Stimulated activated CD4-positive, alpha-beta T cell treated with anti-CD3 and anti-CD28 coated beads, Interleukin-15, amount 100 ng/mL, for 24 hours (primary cell): Measurements from ENCODE around the gene UTP4.
"Not testable (repeated sequence)": the region's sequence is repeated elsewhere in the genome, so short reads cannot be mapped to it uniquely, and the experiment has no call there.

Experiments used
- DNase-seq: peaks from one replicate; pipeline ENCODE4 v3.0.0-alpha.2; 2020

UTP4 gene

DNA sequence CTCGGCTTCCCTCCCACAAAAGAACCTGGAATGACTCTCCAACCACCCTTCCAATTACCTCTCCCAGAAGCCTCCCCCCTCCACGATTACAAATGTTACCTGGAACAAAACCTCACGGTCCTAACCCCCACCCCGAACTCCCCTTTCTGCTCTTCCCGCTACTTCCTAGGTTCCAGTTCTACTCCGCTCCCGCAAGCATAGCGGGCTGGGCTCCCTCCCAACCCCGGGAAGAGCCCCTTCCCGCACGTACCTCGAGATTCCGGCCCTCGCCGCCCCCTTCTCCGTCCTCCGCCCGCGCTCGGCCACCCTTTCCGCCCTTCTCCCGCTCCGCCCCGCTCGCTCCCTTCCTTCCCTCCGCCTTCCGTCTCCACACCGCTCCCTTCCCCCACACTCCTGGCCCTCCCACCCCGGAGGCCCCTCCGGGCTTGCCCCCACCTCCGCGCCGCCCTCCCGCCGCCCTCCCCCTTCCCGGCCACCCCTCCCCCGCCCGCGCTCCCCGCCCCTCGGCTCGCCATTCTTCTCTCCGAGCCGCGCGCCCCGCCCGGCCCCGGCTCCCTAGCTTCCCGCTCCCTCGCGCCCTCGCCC is 518 bp upstream of the UTP4 start:
- DNase-seq: peak; percentile 91

DNA sequence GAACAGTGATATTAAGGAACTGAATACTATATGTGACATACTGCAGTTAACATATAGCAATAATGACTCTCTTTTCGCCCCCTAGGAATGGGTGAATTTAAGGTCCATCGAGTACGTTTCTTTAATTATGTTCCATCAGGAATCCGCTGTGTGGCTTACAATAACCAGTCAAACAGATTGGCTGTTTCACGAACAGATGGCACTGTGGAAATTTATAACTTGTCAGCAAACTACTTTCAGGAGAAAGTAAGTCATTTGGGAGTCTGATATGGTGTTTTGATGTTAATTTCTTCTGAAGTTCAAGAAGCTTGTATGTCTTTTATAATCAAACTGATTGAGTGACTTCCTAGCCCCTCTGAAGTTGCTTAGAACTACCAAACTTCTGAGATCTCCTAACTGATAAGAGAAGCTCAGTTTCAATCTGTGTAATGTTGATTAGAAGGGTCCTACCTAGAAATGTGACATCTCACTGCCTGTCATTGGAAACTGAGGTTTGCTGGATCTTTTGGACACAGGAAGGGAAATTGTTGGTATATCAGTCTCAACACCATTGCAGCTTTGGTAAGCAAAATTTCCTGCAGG is 1.0 kb downstream of the UTP4 start:
- no peak for DNase-seq

DNA sequence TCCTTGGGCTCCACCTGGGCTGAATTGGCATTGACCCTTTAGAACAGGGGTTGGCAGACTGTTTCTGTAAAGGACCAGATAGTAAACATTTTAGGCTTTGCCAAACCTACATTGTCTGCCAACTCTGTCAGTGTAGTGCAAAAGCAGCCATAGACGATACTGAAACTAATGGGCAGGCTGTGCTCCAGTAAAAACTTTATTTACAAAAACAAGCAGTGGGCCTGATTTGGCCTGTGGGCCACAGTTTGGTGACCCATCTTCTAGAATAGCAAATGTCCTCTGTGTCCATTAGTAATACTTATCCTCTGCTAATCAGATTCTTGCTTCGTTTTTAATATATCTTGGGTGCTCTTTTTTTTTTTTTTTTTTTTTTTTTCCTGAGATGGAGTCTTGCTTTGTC is 6.2 kb downstream of the UTP4 start:
- no peak for DNase-seq

DNA sequence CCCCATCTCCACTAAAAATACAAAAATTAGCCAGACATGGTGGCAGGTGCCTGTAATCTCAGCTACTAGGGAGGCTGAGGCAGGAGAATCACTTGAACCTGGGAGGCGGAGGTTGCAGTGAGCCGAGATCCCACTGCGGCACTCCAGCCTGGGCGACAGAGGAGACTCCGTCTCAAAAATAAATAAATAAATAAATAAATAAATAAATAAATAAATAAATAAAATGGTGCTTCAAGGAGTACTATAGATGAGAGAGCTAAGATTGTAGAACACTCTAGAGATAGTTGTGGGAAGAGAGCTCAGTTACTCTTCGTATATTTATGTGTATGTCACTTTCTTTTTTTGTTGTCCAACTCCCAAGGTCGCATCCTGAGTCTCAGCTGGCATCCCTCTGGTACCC is 7.0 kb downstream of the UTP4 start:
- DNase-seq: not testable (repeated sequence)

DNA sequence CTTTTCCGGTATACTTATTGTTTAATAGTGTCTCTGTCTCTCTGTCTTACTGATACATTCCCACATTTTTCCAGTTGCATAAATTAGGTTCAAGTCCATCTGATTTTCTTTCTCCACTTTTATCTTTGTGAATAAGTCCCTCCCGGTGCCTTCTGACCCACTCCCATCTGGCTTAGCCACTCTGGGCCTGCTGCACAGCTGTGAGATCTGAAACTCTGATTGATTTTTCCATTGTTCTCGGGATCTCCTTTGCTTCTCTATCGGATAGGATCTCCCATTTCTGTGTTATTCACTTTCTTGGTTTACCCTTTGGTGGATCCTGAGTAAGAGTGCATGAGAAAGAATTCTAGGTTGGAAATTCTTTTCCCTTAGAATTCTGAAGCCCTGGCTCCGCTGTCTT is 8.6 kb downstream of the UTP4 start:
- no peak for DNase-seq

DNA sequence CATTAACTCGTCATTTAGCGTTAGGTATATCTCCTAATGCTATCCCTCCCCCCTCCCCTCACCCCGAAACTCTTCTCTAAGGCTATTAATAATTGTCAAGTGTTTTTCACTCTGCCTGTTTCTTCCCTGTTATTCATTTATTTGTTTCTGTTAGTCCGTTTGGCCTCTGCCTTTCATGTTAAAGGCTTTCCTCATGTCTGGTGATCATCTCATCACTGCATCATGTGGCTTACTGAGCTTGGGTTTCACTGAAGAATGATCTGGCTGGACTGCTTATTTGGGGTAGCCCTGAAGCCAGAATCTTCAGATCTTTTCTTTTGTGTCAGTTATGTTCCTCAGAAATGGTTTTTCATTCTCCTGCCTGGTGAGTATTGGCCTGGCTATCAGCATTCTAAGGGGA is 9.5 kb downstream of the UTP4 start:
- no peak for DNase-seq

DNA sequence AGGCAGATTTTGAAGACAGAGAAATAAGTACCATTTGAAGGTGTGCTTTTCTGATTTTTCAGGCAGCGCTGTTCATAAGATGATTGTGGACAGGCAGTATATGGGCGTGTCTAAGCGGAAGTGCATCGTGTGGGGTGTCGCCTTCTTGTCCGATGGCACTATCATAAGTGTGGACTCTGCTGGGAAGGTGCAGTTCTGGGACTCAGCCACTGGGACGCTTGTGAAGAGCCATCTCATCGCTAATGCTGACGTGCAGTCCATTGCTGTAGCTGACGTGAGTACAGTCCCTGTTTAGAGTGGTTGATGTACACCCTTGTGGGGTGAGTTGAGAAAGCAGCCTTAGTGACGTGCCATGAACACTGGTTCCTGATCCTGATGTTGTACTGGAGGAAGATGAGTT is 10.7 kb downstream of the UTP4 start:
- no peak for DNase-seq

DNA sequence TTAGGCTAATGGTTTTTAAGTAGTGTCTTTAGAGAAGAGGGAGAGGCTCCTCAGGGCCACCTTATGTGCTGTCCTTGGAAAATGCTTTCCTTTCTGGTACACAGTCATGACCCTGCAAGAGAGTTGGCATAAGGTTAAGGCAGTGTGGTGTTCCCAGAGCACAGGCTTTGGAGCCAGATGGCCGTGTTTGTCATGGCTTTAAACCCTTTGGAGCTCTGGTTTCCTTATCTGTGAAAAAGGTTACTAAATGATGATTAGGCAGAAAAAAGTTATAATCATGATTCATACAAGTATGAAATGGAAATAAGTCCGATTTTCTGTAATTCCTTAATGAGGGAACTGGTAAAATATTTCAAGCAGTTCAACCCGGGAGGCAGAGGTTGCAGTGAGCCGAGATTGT is 13.2 kb downstream of the UTP4 start:
- DNase-seq: no peak

DNA sequence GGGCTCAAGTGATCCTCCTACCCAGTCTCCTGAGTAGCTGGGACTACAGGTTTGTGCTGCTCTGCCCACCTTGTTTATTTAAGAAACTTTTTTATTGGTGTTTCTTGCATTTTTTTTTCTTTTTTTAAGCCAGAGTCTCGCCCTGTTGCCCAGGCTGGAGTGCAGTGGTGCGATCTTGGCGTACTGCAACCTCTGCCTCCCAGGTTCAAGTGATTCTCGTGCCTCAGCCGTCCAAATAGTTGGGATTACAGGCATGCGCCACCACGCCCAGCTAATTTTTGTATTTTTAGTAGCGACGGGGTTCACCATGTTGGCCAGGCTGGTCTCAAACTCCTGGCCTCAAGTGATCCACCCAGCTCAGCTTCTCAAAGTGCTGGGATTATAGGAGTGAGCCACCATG is 17.2 kb downstream of the UTP4 start:
- DNase-seq: not testable (repeated sequence)

DNA sequence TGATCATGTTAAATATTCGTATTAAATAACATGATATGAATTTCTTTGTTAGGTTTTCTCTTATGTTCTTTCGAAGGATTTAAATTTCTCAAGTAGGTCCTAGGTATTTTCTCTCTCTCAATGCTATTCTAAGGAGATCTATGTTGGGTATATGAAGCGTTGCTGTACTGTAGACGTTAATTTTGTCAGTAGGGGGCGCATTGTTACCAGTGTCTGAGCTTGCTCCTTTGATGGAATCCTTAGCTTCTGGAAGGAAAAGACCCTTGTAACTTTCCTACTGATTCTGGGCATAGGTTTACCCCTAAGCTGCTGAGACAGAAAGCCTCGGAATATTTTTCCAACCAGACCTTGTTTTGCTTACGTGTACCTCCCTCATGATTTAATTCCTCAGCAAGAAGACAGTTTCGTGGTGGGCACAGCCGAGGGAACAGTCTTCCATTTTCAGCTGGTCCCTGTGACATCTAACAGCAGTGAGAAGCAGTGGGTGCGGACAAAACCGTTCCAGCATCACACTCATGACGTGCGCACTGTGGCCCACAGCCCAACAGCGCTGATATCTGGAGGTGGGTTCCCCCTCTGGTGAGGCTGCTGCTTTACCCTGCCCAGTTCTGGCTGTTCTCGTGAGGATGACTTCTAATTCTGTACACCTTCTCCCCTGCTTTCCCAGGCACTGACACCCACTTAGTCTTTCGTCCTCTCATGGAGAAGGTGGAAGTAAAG is 17.9 kb downstream of the UTP4 start:
- DNase-seq: peak; percentile 45

DNA sequence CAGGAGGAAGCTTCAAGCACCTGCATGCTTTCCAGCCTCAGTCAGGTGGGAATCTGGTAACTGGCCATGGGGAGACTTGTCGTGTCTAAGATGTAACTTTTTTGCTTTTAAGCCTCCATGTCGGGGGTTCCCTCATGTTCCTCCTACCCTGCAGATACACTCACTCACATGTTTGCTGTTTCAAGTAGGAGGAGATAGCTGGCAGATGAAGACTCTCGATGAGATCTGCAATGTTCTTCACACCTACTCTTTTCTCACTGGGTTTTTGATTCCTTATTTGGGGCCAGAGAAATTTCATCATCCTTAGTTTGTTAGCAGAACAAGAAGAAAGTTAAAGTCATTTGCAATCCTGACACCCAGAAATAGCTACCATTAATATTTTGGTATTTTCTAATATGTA is 24.7 kb downstream of the UTP4 start:
- no peak for DNase-seq

DNA sequence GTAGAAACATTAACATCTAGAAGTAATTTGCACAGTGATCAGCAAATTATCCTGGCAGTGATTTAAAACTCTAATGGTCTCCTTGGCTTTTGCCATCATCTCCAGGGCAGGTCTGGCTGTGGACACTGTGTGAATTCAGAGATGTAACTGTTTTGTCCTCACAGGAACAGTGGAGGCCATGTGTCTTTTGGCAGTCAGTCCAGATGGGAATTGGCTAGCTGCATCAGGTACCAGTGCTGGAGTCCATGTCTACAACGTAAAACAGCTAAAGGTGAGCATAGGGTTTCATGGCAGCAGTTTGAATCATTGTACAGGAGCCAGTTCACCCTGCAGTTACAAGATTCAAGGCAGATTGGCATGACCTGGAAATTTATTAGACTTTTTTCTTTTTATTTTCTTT is 27.7 kb downstream of the UTP4 start:
- DNase-seq: no peak

DNA sequence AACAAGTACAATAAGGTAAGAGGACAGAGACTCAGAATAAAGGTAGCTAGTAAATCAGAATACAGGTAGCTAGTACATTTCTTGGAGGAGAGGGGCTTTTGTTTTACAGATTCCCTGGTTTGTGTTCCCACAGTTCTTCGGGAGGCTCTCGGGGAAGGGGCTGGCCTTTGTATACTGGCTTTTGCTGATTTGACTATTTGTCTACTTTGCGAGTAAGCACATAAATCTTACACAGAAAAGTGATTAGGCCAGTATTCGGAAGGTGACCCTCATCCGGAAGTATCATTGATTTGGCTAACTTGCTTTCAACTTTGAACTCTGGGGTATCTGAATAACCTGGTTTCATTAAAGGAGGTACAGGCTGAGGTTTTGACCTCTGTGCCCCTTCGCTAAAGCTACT is 33.1 kb downstream of the UTP4 start:
- no peak for DNase-seq

DNA sequence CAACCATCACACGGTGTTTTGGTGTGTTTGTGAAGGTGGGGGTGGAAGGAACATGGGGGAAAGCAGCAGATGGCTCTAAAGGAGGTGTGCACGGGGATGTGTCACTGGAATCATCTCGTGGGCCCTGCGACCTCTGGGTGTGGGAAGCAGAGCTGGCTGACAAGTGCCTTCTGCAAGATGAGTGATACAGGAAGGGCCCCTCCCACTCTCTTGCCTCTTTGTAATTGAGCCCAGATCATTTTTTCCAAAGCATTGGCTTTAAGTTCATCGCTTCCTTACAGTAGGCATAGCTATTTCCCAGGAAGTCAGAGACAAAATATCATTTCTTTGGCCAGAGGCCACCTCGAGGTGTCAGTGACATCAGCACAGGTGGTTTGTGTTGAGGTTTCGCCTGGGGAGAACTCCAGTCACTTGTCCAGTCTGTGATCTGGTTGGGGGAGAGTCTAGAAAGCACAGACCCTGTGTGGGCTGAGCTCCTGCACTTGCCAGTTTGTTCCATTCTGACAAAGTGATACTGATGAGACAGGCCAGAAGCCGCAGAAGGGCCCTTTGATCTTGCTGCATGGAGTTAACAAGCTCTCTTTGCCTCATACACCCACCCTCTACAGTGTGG is 33.9 kb downstream of the UTP4 start:
- DNase-seq: peak; percentile 87

DNA sequence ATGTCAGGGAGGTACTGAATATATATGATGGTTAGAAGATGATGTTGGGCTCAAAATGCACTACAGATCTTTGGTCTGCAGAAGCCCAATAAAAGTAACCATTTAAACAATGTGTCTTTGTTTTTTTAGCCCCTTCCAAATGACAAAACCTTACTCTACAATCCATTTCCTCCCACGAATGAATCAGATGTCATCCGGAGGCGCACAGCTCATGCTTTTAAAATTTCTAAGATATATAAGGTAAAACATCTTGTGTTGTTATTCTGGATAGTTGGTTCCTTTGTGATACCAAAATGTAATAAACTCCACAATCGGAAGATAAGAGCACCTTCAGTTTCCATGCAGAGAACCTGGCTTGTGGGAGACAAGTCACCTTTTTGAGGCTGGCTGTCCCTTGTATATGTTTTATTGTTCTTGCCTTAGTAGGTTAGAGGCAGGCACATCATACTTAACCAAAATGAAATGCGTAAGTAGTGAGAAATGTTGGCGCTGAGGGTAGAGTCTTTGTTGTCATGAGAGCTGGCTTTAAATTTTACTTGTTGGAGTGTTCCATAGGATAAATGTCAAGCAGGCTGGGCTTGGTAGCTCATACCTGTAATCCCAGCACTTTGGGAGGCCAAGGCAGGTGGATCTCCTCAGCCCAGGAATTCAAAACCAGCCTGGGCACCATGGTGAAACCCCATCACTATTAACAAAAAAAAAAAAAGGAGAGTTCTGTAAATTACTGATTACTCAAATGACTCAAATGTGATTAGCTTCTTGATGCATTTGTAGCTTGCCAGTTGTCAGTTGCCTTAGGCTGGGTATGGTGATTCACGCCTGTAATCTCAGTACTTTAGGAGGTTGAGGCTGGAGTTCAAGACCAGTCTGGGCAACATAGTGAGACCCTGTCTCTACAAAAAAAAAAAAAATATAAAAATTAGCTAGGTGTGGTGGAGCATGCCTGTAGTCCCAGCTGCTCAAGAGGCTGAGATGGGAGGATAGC is 34.8 kb downstream of the UTP4 start:
- DNase-seq: no peak

DNA sequence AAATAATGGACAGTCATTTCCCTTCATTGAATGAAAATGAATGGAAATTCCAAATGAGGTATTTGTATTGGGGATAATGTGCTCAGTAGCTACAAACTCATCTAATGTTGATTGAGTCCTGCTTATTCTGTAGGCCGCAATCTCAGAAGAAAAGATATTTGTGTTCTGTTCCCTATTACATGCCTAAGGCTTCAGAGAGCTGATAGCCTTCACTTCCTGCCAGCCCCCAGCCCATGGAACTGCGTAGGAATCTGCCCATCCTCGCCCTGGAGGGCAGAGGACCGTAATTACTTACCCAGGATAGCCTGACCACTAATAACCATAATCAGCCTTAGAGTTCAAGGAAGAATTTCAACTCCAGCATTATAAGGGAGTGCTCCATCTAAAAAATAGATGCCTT is 36.6 kb downstream of the UTP4 start:
- no peak for DNase-seq

DNA sequence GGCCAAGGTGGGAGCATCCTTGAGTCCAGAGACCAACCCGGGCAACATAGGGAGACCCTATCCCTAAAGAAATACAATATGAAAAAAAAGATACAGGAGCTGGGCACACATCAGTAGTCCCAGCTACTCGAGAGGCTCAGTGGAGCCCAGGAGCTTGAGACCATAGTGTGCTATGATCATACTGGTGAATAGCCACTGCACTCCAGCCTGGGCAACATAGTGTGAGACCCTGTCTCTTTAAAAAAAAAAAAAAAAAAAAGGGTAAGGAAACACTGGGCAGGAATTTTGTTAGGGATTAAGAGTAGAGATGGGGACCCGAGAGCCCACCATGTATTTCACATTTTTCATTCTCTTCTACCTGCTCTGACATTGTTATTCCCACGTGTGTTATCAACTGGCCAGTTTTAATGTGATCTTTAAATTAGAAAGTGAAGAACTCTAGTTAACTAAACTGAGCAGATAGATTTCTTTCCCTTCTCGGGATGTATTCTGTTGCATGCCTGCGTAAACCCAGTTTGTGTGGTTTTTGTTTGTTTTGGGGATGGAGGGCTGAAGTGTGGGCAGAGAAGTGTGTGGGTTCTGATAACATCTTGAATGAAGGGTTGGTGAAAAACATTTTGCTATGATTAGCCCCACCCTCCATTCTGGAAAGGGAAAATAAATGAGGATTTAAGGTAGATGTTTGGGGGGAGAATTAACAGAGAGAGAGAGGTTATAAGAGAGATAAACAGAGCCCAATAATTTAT is 37.3 kb downstream of the UTP4 start:
- no peak for DNase-seq

DNA sequence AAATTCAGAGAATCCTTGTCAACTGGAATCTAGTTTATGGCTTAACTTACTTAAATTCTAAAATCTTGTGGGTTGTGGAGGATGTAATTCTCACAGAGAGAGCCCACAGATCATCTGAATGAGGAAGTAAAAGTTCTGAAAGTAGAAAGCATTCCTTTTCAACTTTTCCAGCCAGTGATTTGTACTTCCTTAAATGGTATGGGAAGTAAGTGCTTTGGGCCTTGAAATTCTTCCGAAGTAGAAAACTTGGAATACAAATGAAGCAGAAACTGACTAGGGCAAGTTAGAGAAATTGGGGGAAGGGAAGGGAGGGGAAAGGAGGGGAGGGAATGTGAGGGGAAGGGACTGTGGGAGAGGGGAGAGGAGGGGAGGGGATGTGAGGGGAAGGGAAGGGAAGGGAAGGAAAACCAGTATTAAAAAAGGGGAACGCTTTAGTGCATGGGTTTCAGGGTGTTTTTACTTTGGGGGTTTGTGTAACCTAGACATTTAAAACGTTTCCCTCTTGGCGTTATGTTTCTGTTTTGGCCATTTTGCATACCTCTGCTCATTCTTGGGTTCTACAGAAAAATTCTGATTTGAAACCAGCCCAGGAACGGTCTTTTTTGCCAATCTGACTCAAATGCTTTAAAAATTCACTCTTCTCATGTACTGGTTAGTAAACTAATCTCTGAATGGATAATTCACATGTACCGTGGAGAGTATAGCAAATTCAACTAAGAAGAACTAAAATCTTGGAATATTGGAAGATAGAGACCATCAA is 39.1 kb downstream of the UTP4 start:
- no peak for DNase-seq

DNA sequence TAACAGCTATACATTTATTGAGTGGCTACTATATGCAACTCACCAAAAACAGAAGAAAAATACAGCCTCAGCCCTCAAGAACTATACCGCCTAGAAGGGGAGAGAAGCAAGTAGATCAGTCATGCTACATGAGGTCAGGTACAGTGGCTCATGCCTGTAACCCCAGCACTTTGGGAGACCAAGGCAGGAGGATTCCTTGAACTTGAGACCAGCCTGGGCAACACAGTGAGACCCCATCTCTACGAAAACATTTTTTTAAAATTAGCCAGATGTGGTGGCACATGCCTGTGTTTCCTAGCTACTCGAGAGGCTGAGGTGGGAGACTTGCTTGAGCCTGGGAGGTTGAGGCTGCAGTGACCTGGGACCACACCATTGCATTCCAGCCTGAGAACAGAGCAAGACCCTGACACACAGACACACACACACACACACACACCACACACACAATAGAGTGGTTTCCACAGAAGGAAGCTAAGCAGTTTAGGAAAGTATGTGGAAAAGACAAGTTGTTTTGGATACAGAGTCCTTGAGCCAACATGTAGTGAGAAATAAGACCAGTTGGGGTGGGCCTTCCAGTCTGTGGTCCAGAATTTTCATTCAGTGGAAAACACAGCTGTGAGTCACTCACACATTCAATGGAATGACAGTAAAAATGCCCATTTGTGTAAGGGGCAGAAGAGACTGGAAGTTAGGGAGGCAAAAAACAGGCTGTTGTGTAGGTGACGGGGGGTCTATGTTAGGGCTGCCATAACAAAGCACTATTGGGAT is 43.8 kb downstream of the UTP4 start:
- DNase-seq: no peak

DNA sequence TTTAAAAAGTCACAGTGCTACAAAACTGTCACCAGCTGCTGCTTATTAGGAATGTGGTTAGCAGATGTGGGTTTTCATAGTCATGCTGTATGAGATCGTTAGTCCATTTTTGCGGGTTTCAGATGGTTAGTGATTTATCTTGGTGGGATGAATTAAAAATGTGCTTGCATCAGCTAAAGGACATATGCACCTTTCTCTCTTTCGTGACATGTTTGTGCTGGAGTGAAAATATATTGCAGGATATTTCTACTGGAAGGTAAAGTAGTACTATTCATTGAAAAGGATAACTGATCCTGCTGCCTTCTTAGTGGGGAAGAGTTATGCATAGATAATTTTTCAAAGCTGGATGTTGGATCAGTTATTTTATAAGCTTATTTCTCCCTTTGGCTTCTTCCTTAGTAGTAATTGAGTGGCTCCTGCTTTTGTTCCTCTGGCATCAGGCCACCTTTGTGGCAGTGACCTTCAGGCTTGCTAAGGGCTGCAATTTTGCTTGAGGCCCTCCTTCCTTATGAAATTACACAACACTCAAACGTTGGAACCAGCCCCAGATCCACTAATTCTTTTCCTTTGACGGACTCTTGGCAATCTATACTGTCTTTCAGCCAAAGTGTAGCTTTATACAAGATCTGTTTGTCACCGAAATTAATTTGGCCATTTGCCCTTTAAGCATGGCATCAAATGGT is 47.0 kb downstream of the UTP4 start:
- no peak for DNase-seq
